H1 (cell line): ENCODE data around the gene CIC. TPM values are rescaled to one million over a fixed set of nuclear protein-coding genes. Genes with fewer than 3 reads are reported as not detected.
A peak's percentile ranks its signal among the peaks of the same experiment; 100 is the strongest.

ENCODE experiments used
- CTCF ChIA-PET: fragments of 300-600 bp; sonication (Branson Sonifier 250); formaldehyde crosslinking; loops from one replicate; lab custom pipeline; 2021; ENCODE audit not compliant: partially characterized antibody; lab: Charles Lee
- POLR2A ChIA-PET: fragments of 300-600 bp; sonication (Branson Sonifier 250); formaldehyde crosslinking; loops from one replicate; lab custom pipeline; 2021; ENCODE audit warnings: inconsistent platforms; ENCODE audit not compliant: partially characterized antibody; lab: Charles Lee
- DNase-seq, 2 experiments: peaks; one replicate each; pipeline versions ENCODE4 v3.0.0 to v3.0.0-alpha.2; 2010 to 2022; ENCODE audit warnings: low spot score in 2 of 2, low read depth in 1 of 2, mixed read lengths in 1 of 2
- FAIRE-seq: peaks from 2 replicates; lab custom pipeline; 2011; peaks lifted over from hg19 to GRCh38; lab: Jason Lieb, UNC
- H2AFZ ChIP-seq: 2 replicates; pipeline ENCODE4 v1.8.1; 2012; ENCODE audit warnings: low read length, inconsistent platforms
- H2AK5ac ChIP-seq: 2 replicates; pipeline ENCODE4 v1.6.1; 2013; ENCODE audit warnings: low read depth, low read length
- H2BK120ac ChIP-seq: replicated peaks from 2 replicates; pipeline ENCODE3; 2013; ENCODE audit warnings: low read depth, low read length, inconsistent platforms
- H2BK12ac ChIP-seq: 2 replicates; pipeline ENCODE4 v1.6.1; 2013; ENCODE audit warnings: low read depth, low read length
- H2BK15ac ChIP-seq: 2 replicates; pipeline ENCODE4 v1.6.1; 2013; ENCODE audit warnings: low read length
- H2BK20ac ChIP-seq: 2 replicates; pipeline ENCODE4 v1.6.1; 2013; ENCODE audit warnings: low read length
- H2BK5ac ChIP-seq: 2 replicates; pipeline ENCODE4 v1.6.1; 2013; ENCODE audit warnings: low read depth, low read length
- H3K14ac ChIP-seq: 2 replicates; pipeline ENCODE4 v1.6.1; 2013; ENCODE audit warnings: inconsistent platforms; ENCODE audit not compliant: insufficient read length
- H3K18ac ChIP-seq: 2 replicates; pipeline ENCODE4 v1.6.1; 2013; ENCODE audit warnings: low read length; ENCODE audit errors: extremely low read depth
- H3K23ac ChIP-seq: 2 replicates; pipeline ENCODE4 v1.6.1; 2013; ENCODE audit warnings: inconsistent platforms; ENCODE audit not compliant: insufficient read length
- H3K23me2 ChIP-seq: 2 replicates; pipeline ENCODE4 v1.6.1; 2013; ENCODE audit warnings: low read depth, low read length
- H3K27ac ChIP-seq: 2 replicates; pipeline ENCODE4 v1.6.1; 2011; ENCODE audit warnings: low read depth, low read length, inconsistent platforms
- H3K27me3 ChIP-seq, 4 experiments: replicated peaks in 1 of 4; 1 replicate in 1 of 4; 2 replicates in 3 of 4; pipeline versions ENCODE4 v1.6.1 to v1.8.1; 2011 to 2013; ENCODE audit warnings: low read length in 3 of 4, mild to moderate bottlenecking in 3 of 4, inconsistent platforms in 2 of 4, mixed read lengths in 2 of 4, moderate library complexity in 1 of 4; ENCODE audit not compliant: control insufficient read depth in 3 of 4, insufficient read depth in 3 of 4; ENCODE audit errors: extremely low read depth in 1 of 4
- H3K36me3 ChIP-seq, 4 experiments: 2 replicates each; pipeline versions ENCODE4 v1.6.1 to v1.8.1; 2011 to 2013; ENCODE audit warnings: mild to moderate bottlenecking in 4 of 4, low read length in 3 of 4, moderate library complexity in 2 of 4, control low read depth in 1 of 4, inconsistent platforms in 1 of 4; ENCODE audit not compliant: insufficient read depth in 4 of 4, control insufficient read depth in 2 of 4
- H3K4ac ChIP-seq: replicated peaks from 2 replicates; pipeline ENCODE3; 2013; ENCODE audit warnings: low read length, low read depth, mixed read lengths, inconsistent platforms; ENCODE audit not compliant: insufficient read length
- H3K4me1 ChIP-seq, 4 experiments: replicated peaks in 1 of 4; 1 replicate in 1 of 4; 2 replicates in 3 of 4; pipeline versions ENCODE4 v1.6.1 to v1.8.1; 2011 to 2013; ENCODE audit warnings: low read length in 3 of 4, inconsistent platforms in 2 of 4, mixed read lengths in 1 of 4; ENCODE audit not compliant: insufficient read depth in 4 of 4, control insufficient read depth in 3 of 4
- H3K4me2 ChIP-seq, 2 experiments: 2 replicates each; pipeline versions ENCODE4 v1.6.1 to v1.8.1; 2011 to 2013; ENCODE audit warnings: low read depth in 2 of 2, low read length in 2 of 2, control low read depth in 1 of 2, inconsistent platforms in 1 of 2, mild to moderate bottlenecking in 1 of 2; ENCODE audit not compliant: insufficient read depth in 1 of 2
- H3K4me3 ChIP-seq, 4 experiments: fragments of 200-600, 300-600 bp in 1 of 4; sonication (generic), shearing (Covaris generic), sonication (Bioruptor Twin) in 1 of 4; 2 replicates each; pipeline versions ENCODE4 v1.5.1 to v1.8.1; 2011 to 2016; ENCODE audit warnings: low read length in 4 of 4, low read depth in 3 of 4, control low read depth in 2 of 4, inconsistent platforms in 2 of 4, mild to moderate bottlenecking in 2 of 4, mixed read lengths in 1 of 4, moderate library complexity in 1 of 4; ENCODE audit not compliant: insufficient read depth in 2 of 4; ENCODE audit errors: extremely low read depth in 1 of 4
- H3K56ac ChIP-seq: replicated peaks from 2 replicates; pipeline ENCODE3; 2013; ENCODE audit warnings: low read depth, mild to moderate bottlenecking, mixed read lengths, low read length, inconsistent platforms; ENCODE audit not compliant: insufficient read length
- H3K79me1 ChIP-seq: 2 replicates; pipeline ENCODE4 v1.6.1; 2013; ENCODE audit warnings: low read depth, low read length, control low read depth
- H3K79me2 ChIP-seq, 2 experiments: 2 replicates each; pipeline versions ENCODE4 v1.6.1 to v1.8.1; 2012 to 2013; ENCODE audit warnings: low read length in 2 of 2, mild to moderate bottlenecking in 2 of 2, inconsistent platforms in 1 of 2; ENCODE audit not compliant: insufficient read depth in 2 of 2, control insufficient read depth in 1 of 2
- H3K9ac ChIP-seq, 4 experiments: replicated peaks in 1 of 4; 1 replicate in 1 of 4; 2 replicates in 3 of 4; pipeline versions ENCODE4 v1.6.1 to v1.8.1; 2011 to 2013; ENCODE audit warnings: low read depth in 3 of 4, low read length in 3 of 4, control low read depth in 2 of 4, mild to moderate bottlenecking in 2 of 4, moderate library complexity in 2 of 4, inconsistent platforms in 1 of 4; ENCODE audit errors: extremely low read depth in 1 of 4
- H3K9me3 ChIP-seq, 2 experiments: 2 replicates each; pipeline versions ENCODE4 v1.6.1 to v1.8.1; 2012 to 2013; ENCODE audit warnings: mild to moderate bottlenecking in 2 of 2, moderate library complexity in 2 of 2, control low read depth in 1 of 2, inconsistent platforms in 1 of 2, low read depth in 1 of 2, low read length in 1 of 2, mixed read lengths in 1 of 2; ENCODE audit not compliant: insufficient read depth in 2 of 2
- H4K20me1 ChIP-seq, 2 experiments: replicated peaks in 1 of 2; 2 replicates each; pipeline versions ENCODE3 to v1.8.1; 2011 to 2013; ENCODE audit warnings: inconsistent platforms in 2 of 2, low read length in 2 of 2, mild to moderate bottlenecking in 1 of 2; ENCODE audit not compliant: insufficient read depth in 2 of 2, control insufficient read depth in 1 of 2
- H4K5ac ChIP-seq: 2 replicates; pipeline ENCODE4 v1.6.1; 2013; ENCODE audit warnings: low read length, low read depth, mixed read lengths, inconsistent platforms; ENCODE audit not compliant: insufficient read length
- H4K8ac ChIP-seq: 2 replicates; pipeline ENCODE4 v1.8.0; 2013; ENCODE audit warnings: mild to moderate bottlenecking, moderate library complexity, low read length, inconsistent platforms; ENCODE audit not compliant: insufficient read depth; ENCODE audit errors: extremely low read depth
- H4K91ac ChIP-seq: replicated peaks from 2 replicates; pipeline ENCODE3; 2013; ENCODE audit warnings: low read length, mixed read lengths, inconsistent platforms; ENCODE audit not compliant: insufficient read length
- KDM4A ChIP-seq: IDR thresholded peaks from one replicate; pipeline ENCODE4 v1.7.1; 2012; ENCODE audit warnings: low read depth, mild to moderate bottlenecking, moderate library complexity, low read length, inconsistent platforms; ENCODE audit not compliant: severe bottlenecking
- WGBS, 2 experiments: shearing (Covaris generic) in 1 of 2; methylation state at CpG; one replicate each; pipeline versions ENCODE4 v1.1.6 to v1.1.7; 2013 to 2015; ENCODE audit warnings: low lambda C conversion rate in 2 of 2, mixed read lengths in 2 of 2, inconsistent platforms in 1 of 2, low coverage in 1 of 2, missing lambda C conversion rate in 1 of 2; ENCODE audit not compliant: insufficient replicate concordance in 2 of 2, insufficient coverage in 1 of 2, insufficient read length in 1 of 2; ENCODE audit errors: extremely low coverage in 1 of 2, missing lambda C conversion rate in 1 of 2; 5-methylcytosine and 5-hydroxymethylcytosine counted together
- polyA plus RNA-seq, 7 experiments: library from polyadenylated mRNA; depleted of rRNA in 3 of 7; stranded (reverse) in 5 of 7; unstranded in 2 of 7; fragments of >200 nt in 5 of 7; fragments of 200-250 nt in 2 of 7; gene quantifications; 1 replicate in 5 of 7; 2 replicates in 1 of 7; 4 replicates in 1 of 7; pipeline versions ENCODE4 v1.2.1 to v1.2.3, GENCODE V29; 2011 to 2013; ENCODE audit warnings: missing spikeins in 2 of 7, mixed read lengths in 2 of 7
- total RNA-seq: library from RNA; stranded (reverse); fragmentation: NEBNext Ultra II Directional; extraction: Animal tissue kit (Norgen Biotek cat#: 25700); gene quantifications from 2 replicates; pipeline ENCODE4 v1.2.1, GENCODE V29; 2021
- TF ChIP-seq, protein P1 (sequence below), 3 experiments: IDR thresholded peaks; 1 replicate in 2 of 3; 2 replicates in 1 of 3; pipeline versions ENCODE4 v1.5.1 to v1.6.1; 2011; ENCODE audit warnings: low read length in 3 of 3, mild to moderate bottlenecking in 3 of 3, inconsistent platforms in 2 of 3, low read depth in 1 of 3, moderate library complexity in 1 of 3; ENCODE audit not compliant: insufficient read depth in 1 of 3; ENCODE audit errors: control extremely low read depth in 1 of 3

The CIC gene
- total and polyA plus RNA-seq, 2 of the 8 experiments (the other 6 are each of a cell fraction or from before 2014, with no cell fraction given): 13.2 to 43.6 TPM

DNA sequence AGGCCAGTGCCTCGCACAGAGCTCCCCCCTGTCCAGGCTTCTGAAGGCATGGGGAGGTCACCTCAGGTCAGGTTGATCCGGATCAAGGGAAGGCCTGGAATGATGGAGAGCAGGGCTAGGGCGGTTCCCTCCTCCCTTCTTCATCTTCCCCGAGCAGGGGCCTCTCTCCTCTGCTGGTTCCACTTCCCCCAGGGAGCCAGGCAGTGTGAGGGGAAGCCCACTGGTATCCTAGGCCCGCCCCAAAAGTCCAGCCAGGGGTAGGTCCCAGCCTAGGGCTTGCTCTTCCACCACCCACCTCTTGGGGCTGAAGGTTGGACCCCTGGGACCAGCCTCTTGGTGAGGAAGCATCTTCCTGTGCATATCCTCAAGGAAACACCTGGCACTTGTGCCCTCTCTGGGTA lies 16.5 kb downstream of the CIC start:
- H4K91ac ChIP-seq: no peak overlapping the region
- H4K8ac ChIP-seq: no peak overlapping the region
- peak overlapping the region; percentile 9 to 88 (median 58); a peak in 5 of 8 replicates for H3K4me3 ChIP-seq
- DNase-seq: no peak
- H2BK5ac ChIP-seq: 0 out of 2 replicates have a peak overlapping the region, but pooled peaks have one; percentile 21
- no peak overlapping the region for H3K18ac ChIP-seq
- ChIA-PET CTCF (interaction anchor here (0.8 to 6.6 kb wide), 4 partner anchors 8 to 266 kb away, joined by 3 to 41 read pairs (median 4); no protein-coding TSS in a partner anchor), POLR2A (interaction anchor here (0.9 to 4.3 kb wide), 5 partner anchors 9 to 41 kb away, joined by 3 to 20 read pairs (median 3); no protein-coding TSS in a partner anchor)
- WGBS, 2 experiments: 77% methylated on average over 4 of the region's 5 CpGs; no CpG with 5 or more reads in 1 of the 2 experiments
- peaks cover 3 to 17% of the 10 kb centered on the region in 2 experiments for H4K20me1 ChIP-seq
- no peaks in the 10 kb centered on the region for H3K27me3 ChIP-seq
- H3K79me1 ChIP-seq: peaks cover 26% of the 10 kb centered on the region
- no peaks in the 10 kb centered on the region for H3K9me3 ChIP-seq
- no peak overlapping the region for H2BK120ac ChIP-seq
- no peak overlapping the region for H2BK12ac ChIP-seq
- no peak for FAIRE-seq
- H2AK5ac ChIP-seq: no peak overlapping the region
- H3K4me2 ChIP-seq: peak overlapping the region; percentile 78 to 97; a peak in 3 of 4 replicates
- no peak overlapping the region for H2AFZ ChIP-seq
- peaks cover 28% of the 10 kb centered on the region for H3K23me2 ChIP-seq
- no peak overlapping the region for H3K27ac ChIP-seq
- H3K4ac ChIP-seq: no peak overlapping the region
- peaks cover 0 to 22% of the 10 kb centered on the region in 2 experiments; a peak in 2 of 4 replicates for H3K79me2 ChIP-seq
- no peak overlapping the region for H4K5ac ChIP-seq
- peaks cover 13 to 35% (median 31%) of the 10 kb centered on the region in 4 experiments; a peak in 7 of 8 replicates for H3K36me3 ChIP-seq
- H3K4me1 ChIP-seq: peaks cover 9 to 37% (median 27%) of the 10 kb centered on the region in 4 experiments
- no peak overlapping the region for H2BK15ac ChIP-seq
- H2BK20ac ChIP-seq: no peak overlapping the region
- H3K56ac ChIP-seq: no peak overlapping the region
- no peak overlapping the region for H3K14ac ChIP-seq
- H3K9ac ChIP-seq: no peak overlapping the region
- H3K23ac ChIP-seq: no peak overlapping the region
- TF ChIP-seq, protein P1, sequence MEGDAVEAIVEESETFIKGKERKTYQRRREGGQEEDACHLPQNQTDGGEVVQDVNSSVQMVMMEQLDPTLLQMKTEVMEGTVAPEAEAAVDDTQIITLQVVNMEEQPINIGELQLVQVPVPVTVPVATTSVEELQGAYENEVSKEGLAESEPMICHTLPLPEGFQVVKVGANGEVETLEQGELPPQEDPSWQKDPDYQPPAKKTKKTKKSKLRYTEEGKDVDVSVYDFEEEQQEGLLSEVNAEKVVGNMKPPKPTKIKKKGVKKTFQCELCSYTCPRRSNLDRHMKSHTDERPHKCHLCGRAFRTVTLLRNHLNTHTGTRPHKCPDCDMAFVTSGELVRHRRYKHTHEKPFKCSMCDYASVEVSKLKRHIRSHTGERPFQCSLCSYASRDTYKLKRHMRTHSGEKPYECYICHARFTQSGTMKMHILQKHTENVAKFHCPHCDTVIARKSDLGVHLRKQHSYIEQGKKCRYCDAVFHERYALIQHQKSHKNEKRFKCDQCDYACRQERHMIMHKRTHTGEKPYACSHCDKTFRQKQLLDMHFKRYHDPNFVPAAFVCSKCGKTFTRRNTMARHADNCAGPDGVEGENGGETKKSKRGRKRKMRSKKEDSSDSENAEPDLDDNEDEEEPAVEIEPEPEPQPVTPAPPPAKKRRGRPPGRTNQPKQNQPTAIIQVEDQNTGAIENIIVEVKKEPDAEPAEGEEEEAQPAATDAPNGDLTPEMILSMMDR (IDR thresholded peaks at IDR 0.05; ENCODE audit: control extremely low read depth in 1 of 3, insufficient read depth in 1 of 3, low read depth in 1 of 3, low read length in 3 of 3): peak in 1 of 3 experiments; percentile 2; a peak in 1 of 4 replicates
- no peak for TF ChIP-seq KDM4A
